Osteocyte (in vitro differentiated cells): ENCODE measurements around the gene MAPT. TPM values are rescaled to one million over a fixed set of nuclear protein-coding genes. Genes with fewer than 3 reads are reported as not detected.

Source experiments
- DNase-seq: peaks from one replicate; pipeline ENCODE4 v3.0.0; 2021; ENCODE audit warnings: mixed read lengths; ENCODE audit not compliant: unreplicated experiment; ENCODE audit errors: extremely low spot score
- H3K27ac Mint-ChIP-seq: one replicate; pipeline ENCODE4 v1.8.0; 2021; ENCODE audit warnings: mild to moderate bottlenecking, mixed read lengths; ENCODE audit not compliant: unreplicated experiment
- H3K27me3 Mint-ChIP-seq: one replicate; pipeline ENCODE4 v1.8.0; 2021; ENCODE audit warnings: mixed read lengths; ENCODE audit not compliant: unreplicated experiment
- H3K36me3 Mint-ChIP-seq: one replicate; pipeline ENCODE4 v1.8.0; 2021; ENCODE audit warnings: mixed read lengths; ENCODE audit not compliant: unreplicated experiment
- H3K4me1 Mint-ChIP-seq: one replicate; pipeline ENCODE4 v1.8.0; 2021; ENCODE audit warnings: mixed read lengths; ENCODE audit not compliant: unreplicated experiment
- H3K4me3 Mint-ChIP-seq: one replicate; pipeline ENCODE4 v1.8.0; 2021; ENCODE audit warnings: mild to moderate bottlenecking, moderate library complexity, mixed read lengths; ENCODE audit not compliant: unreplicated experiment
- H3K9me3 Mint-ChIP-seq: one replicate; pipeline ENCODE4 v1.8.0; 2021; ENCODE audit warnings: mixed read lengths; ENCODE audit not compliant: unreplicated experiment
- CTCF ChIP-seq: fragments of 200-600 bp; sonication (generic); IDR thresholded peaks from 2 replicates; pipeline ENCODE4 v1.5.0; 2021; ENCODE audit warnings: antibody characterized with exemption, mild to moderate bottlenecking, moderate library complexity
- total RNA-seq: library from RNA; stranded (reverse); gene quantifications from 2 replicates; pipeline ENCODE4 v1.2.1, GENCODE V29; 2021

Gene MAPT
- total RNA-seq, 1 donor from 2014 or later, result 1.6 TPM

- DNase-seq, result no peak
- Mint-ChIP-seq H3K36me3 (no peaks in the 10 kb centered on the region), H3K4me1 (no peaks in the 10 kb centered on the region), H3K4me3 (no peak overlapping the region), H3K9me3 (no peaks in the 10 kb centered on the region), H3K27me3 (peaks cover 2% of the 10 kb centered on the region), H3K27ac (no peak overlapping the region)
- no peak for TF ChIP-seq CTCF
Measured at GRCh38 chr17:45990886-45991285, 96.5 kb downstream of the MAPT start.

- no peaks in the 10 kb centered on the region for H3K36me3 Mint-ChIP-seq
- no peak overlapping the region for H3K4me3 Mint-ChIP-seq
- no peaks in the 10 kb centered on the region for H3K27me3 Mint-ChIP-seq
Measured at GRCh38 chr17:45991341-45991740, 97.0 kb downstream of the MAPT start.

DNA sequence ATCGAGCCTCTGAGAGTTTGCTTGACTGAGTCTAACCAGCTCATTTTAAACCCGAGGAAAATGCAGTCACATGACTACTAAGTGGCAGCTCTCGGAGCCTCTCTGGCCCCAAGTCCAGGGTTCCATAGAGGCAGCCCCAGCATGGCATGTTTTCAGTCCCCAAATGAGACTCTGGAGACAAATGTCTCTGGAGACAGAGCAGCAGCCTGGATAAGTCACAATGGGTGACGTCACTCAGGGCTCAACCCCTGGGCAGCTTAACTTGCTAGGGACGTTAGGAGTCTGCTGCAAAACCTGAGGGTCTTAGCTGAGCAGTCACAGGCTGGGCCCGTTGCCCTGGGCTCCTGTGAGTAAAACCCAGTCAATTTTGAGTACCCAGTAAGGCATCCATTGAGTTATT is 97.8 kb downstream of the MAPT start:
- Mint-ChIP-seq H3K9me3 (no peaks in the 10 kb centered on the region), H3K4me3 (no peak overlapping the region), H3K27ac (no peak overlapping the region), H3K36me3 (no peaks in the 10 kb centered on the region), H3K4me1 (no peaks in the 10 kb centered on the region), H3K27me3 (no peaks in the 10 kb centered on the region)
- TF ChIP-seq CTCF, result no peak
- no peak for DNase-seq

More at GRCh38 chr17:45991341-45991740, 97.0 kb downstream of the MAPT start:
- Mint-ChIP-seq H3K27ac (no peak overlapping the region), H3K4me1 (no peaks in the 10 kb centered on the region), H3K9me3 (no peaks in the 10 kb centered on the region)
- DNase-seq, result no peak
- TF ChIP-seq CTCF, result no peak

DNA sequence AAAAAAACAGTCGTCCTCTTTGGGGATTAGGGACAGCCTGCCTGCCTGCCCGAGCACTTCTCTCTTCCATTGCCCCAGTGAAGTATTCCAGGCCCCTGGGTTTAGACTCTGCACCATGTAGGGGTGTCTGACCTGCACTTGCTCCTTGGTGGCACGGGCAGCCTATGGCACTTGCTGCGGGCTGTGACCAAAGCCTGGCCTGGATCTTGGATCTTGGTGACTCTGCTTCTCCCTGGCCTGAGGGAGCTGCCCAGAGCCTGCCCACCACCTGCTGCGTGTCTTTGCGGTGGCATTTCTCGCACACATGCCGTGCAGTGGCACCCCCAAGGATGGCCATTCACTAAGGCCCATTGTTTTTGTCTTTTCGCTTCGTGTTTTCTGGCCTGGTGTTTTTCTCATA is 98.5 kb downstream of the MAPT start:
- Mint-ChIP-seq H3K4me1 (no peaks in the 10 kb centered on the region), H3K36me3 (no peaks in the 10 kb centered on the region), H3K4me3 (no peak overlapping the region), H3K27me3 (no peaks in the 10 kb centered on the region), H3K9me3 (no peaks in the 10 kb centered on the region), H3K27ac (no peak overlapping the region)
- TF ChIP-seq CTCF, result no peak
- no peak for DNase-seq

DNA sequence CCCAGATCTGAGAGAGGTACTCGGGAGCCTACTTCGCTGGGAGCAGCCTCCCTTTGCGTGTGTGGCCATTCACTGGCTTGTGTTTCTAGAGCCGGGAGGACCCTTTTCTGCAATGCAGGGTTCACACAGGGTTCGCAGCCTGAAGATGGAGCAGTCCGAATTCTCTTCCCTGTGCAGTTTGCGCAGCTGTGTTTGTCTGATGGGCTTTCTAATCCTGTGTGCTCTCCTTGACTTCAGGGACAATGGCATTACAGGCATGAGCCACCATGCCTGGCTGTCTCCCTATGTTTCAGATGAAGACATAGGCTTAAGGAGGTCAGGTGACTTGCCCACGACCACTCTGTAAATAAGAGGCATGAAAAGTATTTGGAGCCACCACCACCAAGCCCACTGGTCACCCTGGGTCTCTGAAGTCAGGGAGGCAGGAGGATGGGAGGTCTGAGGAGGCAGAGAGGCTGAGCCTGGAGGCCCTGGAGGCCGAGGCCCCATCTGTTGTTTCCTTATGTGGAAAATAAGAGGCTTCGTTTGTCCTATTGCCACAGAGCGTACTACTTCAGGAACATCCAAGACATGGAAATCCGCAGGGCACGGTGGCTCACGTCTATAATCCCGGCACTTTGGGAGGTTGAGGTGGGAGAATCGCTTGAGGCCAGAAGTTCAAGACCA is 99.7 kb downstream of the MAPT start:
- Mint-ChIP-seq H3K4me3 (no peak overlapping the region), H3K27me3 (no peaks in the 10 kb centered on the region), H3K27ac (no peak overlapping the region), H3K4me1 (no peaks in the 10 kb centered on the region), H3K9me3 (no peaks in the 10 kb centered on the region), H3K36me3 (no peaks in the 10 kb centered on the region)
- no peak for DNase-seq
- TF ChIP-seq CTCF, result no peak
